ENCODE measurements around the gene TTC28.

- TF ChIP-seq CTCF (IDR thresholded peaks at IDR 0.05; ENCODE audit: insufficient read depth, low read length, poor library complexity, severe bottlenecking) (no peak), EZH2phosphoT487 (conservative IDR thresholded peaks at IDR 0.05; ENCODE audit: low read length) (no peak)
Measured at GRCh38 chr22:27987557-27987956, 692.1 kb downstream of the TTC28 start.

Measured in SU-DHL-6 (cell line).